HG02759 (cell line): ENCODE data around the gene FXYD3.
"Not testable (repeated sequence)": the region's sequence is repeated elsewhere in the genome, so short reads cannot be mapped to it uniquely, and the experiment has no call there.

ENCODE experiments used
- ATAC-seq: cut with Tn5 transposase; IDR thresholded peaks from one replicate; pipeline ENCODE4 v1.9.1; 2021; ENCODE audit warnings: mild to moderate bottlenecking, moderate library complexity; ENCODE audit not compliant: unreplicated experiment

The FXYD3 gene

GRCh38 chr19:35140962-35141836 is 25.6 kb downstream of the FXYD3 start:
- ATAC-seq, result peak; percentile 71

- no peak for ATAC-seq
Measured at GRCh38 chr19:35141837-35142605, 26.4 kb downstream of the FXYD3 start.

GRCh38 chr19:35142606-35143230 is 27.1 kb downstream of the FXYD3 start:
- no peak for ATAC-seq

- no peak for ATAC-seq
Measured at GRCh38 chr19:35143231-35143715, 27.6 kb downstream of the FXYD3 start, which contains the start of gene FXYD7. Gene FXYD7, plus strand, starts transcription at chr19:35143255. Its CDS starts 79 bp downstream, at chr19:35143334.

GRCh38 chr19:35143818-35144217 is 28.2 kb downstream of the FXYD3 start:
- ATAC-seq, result no peak

GRCh38 chr19:35144259-35144599 is 28.6 kb downstream of the FXYD3 start:
- ATAC-seq, result no peak

- ATAC-seq, result no peak
Measured at GRCh38 chr19:35144600-35145436, 29.2 kb downstream of the FXYD3 start.

GRCh38 chr19:35146746-35147459 is 31.3 kb downstream of the FXYD3 start:
- no peak for ATAC-seq

- ATAC-seq, result no peak
Measured at GRCh38 chr19:35149463-35149862, 33.8 kb downstream of the FXYD3 start.

- no peak for ATAC-seq
Measured at GRCh38 chr19:35150445-35150844, 34.8 kb downstream of the FXYD3 start.

- ATAC-seq, result no peak
Measured at GRCh38 chr19:35151273-35152065, 35.8 kb downstream of the FXYD3 start.

- ATAC-seq, result not testable (repeated sequence)
Measured at GRCh38 chr19:35153129-35153522, 37.5 kb downstream of the FXYD3 start.

GRCh38 chr19:35153701-35154524 is 38.3 kb downstream of the FXYD3 start:
- peak; percentile 53 for ATAC-seq

- ATAC-seq, result no peak
Measured at GRCh38 chr19:35154525-35155406, 39.1 kb downstream of the FXYD3 start, which contains the start of gene FXYD5. Gene FXYD5, plus strand, starts transcription at chr19:35154735. Its CDS starts 816 bp downstream, at chr19:35155551.

GRCh38 chr19:35155441-35155840 is 39.8 kb downstream of the FXYD3 start:
- no peak for ATAC-seq

GRCh38 chr19:35155981-35156672 is 40.5 kb downstream of the FXYD3 start:
- no peak for ATAC-seq

- no peak for ATAC-seq
Measured at GRCh38 chr19:35156673-35157014, 41.0 kb downstream of the FXYD3 start.
